HepG2 (cell line): Measurements from ENCODE around the gene SPSB2. TPM values are rescaled to one million over a fixed set of nuclear protein-coding genes. Genes with fewer than 3 reads are reported as not detected.
A peak's percentile ranks its signal among the peaks of the same experiment; 100 is the strongest.

Source experiments
- ATAC-seq: fragments of 200-7000 bp; cut with Tn5 transposase; 3 replicates; pipeline ENCODE4 v1.9.1; 2020; ENCODE audit warnings: mild to moderate bottlenecking, moderate library complexity
- BruUV-seq: library from RNA; stranded (reverse); fragments of 400-500 nt; replicated peaks from 2 replicates; lab custom pipeline; 2021; lab: Mats Ljungman, UMichigan
- CTCF ChIA-PET: fragments of 300-600 bp; formaldehyde crosslinking; extraction: SDS; loops from one replicate; lab custom pipeline; 2021; ENCODE audit warnings: low total read pairs, inconsistent platforms, low intra/inter-chr PET ratio; lab: Yijun Ruan, JAX
- POLR2A ChIA-PET: fragments of 350-600 bp; sonication (Branson Sonifier 250); formaldehyde crosslinking; loops from one replicate; lab custom pipeline; 2020; ENCODE audit warnings: antibody characterized with exemption, inconsistent platforms; lab: Yijun Ruan, JAX
- DNase-seq: peaks from one replicate; pipeline ENCODE4 v3.0.0-alpha.2; 2015; ENCODE audit warnings: low spot score
- FAIRE-seq: peaks from 3 replicates; lab custom pipeline; 2011; peaks lifted over from hg19 to GRCh38; lab: Jason Lieb, UNC
- H2AFZ ChIP-seq: one replicate; pipeline ENCODE4 v1.6.1; 2011; ENCODE audit warnings: low read length, inconsistent platforms
- H3K27ac ChIP-seq: fragments of 300-600 bp; 3 replicates; pipeline ENCODE4 v1.8.0; 2011; ENCODE audit warnings: mixed run types, mild to moderate bottlenecking, mixed read lengths, low read length, inconsistent platforms; ENCODE audit not compliant: insufficient read depth; ENCODE audit errors: extremely low read length
- H3K27me3 ChIP-seq, 2 experiments: fragments of 200-600 bp in 1 of 2; 2 replicates in 1 of 2; 3 replicates in 1 of 2; pipeline versions ENCODE4 v1.6.0 to v1.8.0; 2011; ENCODE audit warnings: low read length in 2 of 2, mild to moderate bottlenecking in 2 of 2, moderate library complexity in 2 of 2, inconsistent platforms in 1 of 2; ENCODE audit not compliant: insufficient read depth in 2 of 2, control insufficient read depth in 1 of 2
- H3K36me3 ChIP-seq, 2 experiments: fragments of 200-600 bp in 1 of 2; replicated peaks in 1 of 2; 2 replicates in 1 of 2; 3 replicates in 1 of 2; pipeline versions ENCODE4 v1.5.1 to v1.8.0; 2011; ENCODE audit warnings: low read length in 2 of 2, inconsistent platforms in 1 of 2; ENCODE audit not compliant: insufficient read depth in 2 of 2, control insufficient read depth in 1 of 2
- H3K4me1 ChIP-seq: 2 replicates; pipeline ENCODE4 v1.5.1; 2012; ENCODE audit warnings: low read length, inconsistent platforms; ENCODE audit not compliant: insufficient read depth
- H3K4me2 ChIP-seq: 2 replicates; pipeline ENCODE4 v1.6.0; 2011; ENCODE audit warnings: low read depth, low read length, inconsistent platforms
- H3K4me3 ChIP-seq, 3 experiments: fragments of 200-600 bp in 1 of 3; sonication (generic), shearing (Covaris generic) in 1 of 3; replicated peaks in 1 of 3; 2 replicates each; pipeline ENCODE4 v1.5.1; 2011 to 2016; ENCODE audit warnings: low read length in 3 of 3, inconsistent platforms in 2 of 3, low read depth in 2 of 3, mild to moderate bottlenecking in 2 of 3, control low read depth in 1 of 3, mixed read lengths in 1 of 3; ENCODE audit not compliant: insufficient read depth in 1 of 3
- H3K79me2 ChIP-seq: one replicate; pipeline ENCODE4 v1.6.1; 2011; ENCODE audit warnings: low read length, inconsistent platforms; ENCODE audit not compliant: insufficient read depth
- H3K9ac ChIP-seq: 2 replicates; pipeline ENCODE4 v1.6.0; 2011; ENCODE audit warnings: mild to moderate bottlenecking, low read depth, low read length, inconsistent platforms; ENCODE audit not compliant: insufficient read depth
- H3K9me3 ChIP-seq: 2 replicates; pipeline ENCODE4 v1.5.1; 2012; ENCODE audit warnings: mild to moderate bottlenecking, low read length
- H4K20me1 ChIP-seq: 2 replicates; pipeline ENCODE4 v1.6.0; 2011; ENCODE audit warnings: inconsistent platforms, mild to moderate bottlenecking, low read length, moderate library complexity; ENCODE audit not compliant: insufficient read depth
- AGO2 ChIP-seq: fragments of 200-400 bp; formaldehyde crosslinking; optimal IDR thresholded peaks from 2 replicates; pipeline ENCODE3; 2017; ENCODE audit warnings: mild to moderate bottlenecking, low read depth, low read length, moderate library complexity
- ZNF282 ChIP-seq: fragments of 450-650 bp; IDR thresholded peaks from 2 replicates; pipeline ENCODE4 v1.6.1; 2018; ENCODE audit not compliant: partially characterized antibody
- WGBS: methylation state at CpG from one replicate; pipeline ENCODE4 v1.1.6; 2017; ENCODE audit warnings: low lambda C conversion rate; 5-methylcytosine and 5-hydroxymethylcytosine counted together
- in situ Hi-C: cut with HindIII; loops from 2 replicates; pipeline ENCODE4 v1.10.0; 2017; ENCODE audit warnings: low pct_unique_long_range_greater_than_20kb; ENCODE audit not compliant: extremely low pct_ligation_motif_present
- intact Hi-C: fragments of 100-400 bp; cut with micrococcal nuclease; formaldehyde crosslinking; loops from one replicate; pipeline ENCODE4 v1.10.0; 2022; ENCODE audit not compliant: unreplicated experiment
- polyA plus RNA-seq, 8 experiments: library from polyadenylated mRNA; depleted of rRNA in 3 of 8; stranded (reverse) in 7 of 8; unstranded in 1 of 8; fragments of >200 nt; fragmentation: Illumina TruSeq in 4 of 8; extraction: Trizol in 4 of 8; gene quantifications; 2 replicates each; pipeline versions ENCODE4 v1.2.1 to v1.2.3, GENCODE V29; 2011 to 2016; ENCODE audit warnings: low read depth in 4 of 8, missing spikeins in 1 of 8, mixed read lengths in 1 of 8; ENCODE audit not compliant: insufficient read depth in 1 of 8
- total RNA-seq, 5 experiments: library from RNA; depleted of rRNA; stranded (reverse); fragments of >200 nt; fragmentation: Illumina TruSeq; extraction: Trizol; gene quantifications; 2 replicates each; pipeline ENCODE4 v1.2.3, GENCODE V29; 2016; ENCODE audit warnings: low read depth in 1 of 5
- TF ChIP-seq, protein P1 (sequence below): sonication (generic); formaldehyde crosslinking; IDR thresholded peaks from 2 replicates; pipeline ENCODE4 v1.5.0; 2020; ENCODE audit warnings: mild to moderate bottlenecking, missing genetic modification reagents

Gene SPSB2
- total and polyA plus RNA-seq, 2 of the 13 experiments (the other 11 are each of a cell fraction or from before 2014, with no cell fraction given) = 2.0 to 6.2 TPM

DNA sequence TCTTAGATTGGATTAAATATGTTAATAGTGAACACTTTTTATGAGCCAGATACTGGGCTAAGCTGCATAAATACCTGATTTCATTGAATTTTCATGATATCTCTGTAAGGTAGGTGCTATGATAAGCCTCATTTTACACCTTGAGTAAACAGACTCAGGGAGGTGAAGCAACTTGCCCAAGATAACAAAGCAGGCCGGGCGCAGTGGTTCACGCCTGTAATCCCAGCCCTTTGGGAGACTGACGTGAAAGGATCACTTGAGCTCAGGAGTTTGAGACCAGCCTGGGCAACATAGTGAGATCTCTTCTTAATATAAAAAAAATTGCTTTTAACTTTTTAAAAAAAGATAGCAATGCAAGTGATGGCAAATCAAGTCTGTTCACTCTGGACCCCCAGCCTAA lies 31.0 kb downstream of the SPSB2 start:
- Histone ChIP-seq H4K20me1 (no peaks in the 10 kb centered on the region), H3K4me1 (no peaks in the 10 kb centered on the region), H2AFZ (no peak overlapping the region), H3K27me3 (no peaks in the 10 kb centered on the region), H3K9ac (no peak overlapping the region), H3K36me3 (peaks cover 15 to 25% of the 10 kb centered on the region in 2 experiments; a peak in 4 of 5 replicates), H3K9me3 (no peaks in the 10 kb centered on the region)
- 91% methylated on average over 4 of the region's 4 CpGs for WGBS
- no peak for FAIRE-seq
- in situ Hi-C loops = no loop called here
- no peak for ATAC-seq
- BruUV-seq = no TSS peak
- TF ChIP-seq ZNF282 = no peak
- TF ChIP-seq, all 625 proteins: peak for 0
- H3K27ac ChIP-seq = no peak overlapping the region
- intact Hi-C loops = no loop called here
- no peak overlapping the region for H3K4me3 ChIP-seq
- DNase-seq = no peak
- no peaks in the 10 kb centered on the region for H3K79me2 ChIP-seq
- ChIA-PET CTCF (no interaction called here), POLR2A (no interaction called here)
- no peak overlapping the region for H3K4me2 ChIP-seq

- DNase-seq (no peak), ATAC-seq (no peak), FAIRE-seq (no peak)
- Histone ChIP-seq H4K20me1 (no peaks in the 10 kb centered on the region), H2AFZ (no peak within 1 kb of the TSS), H3K9ac (no peak within 1 kb of the TSS), H3K4me3 (no peak within 1 kb of the TSS), H3K27me3 (no peaks in the 10 kb centered on the region), H3K9me3 (no peaks in the 10 kb centered on the region), H3K36me3 (peaks cover 13 to 27% of the 10 kb centered on the region in 2 experiments; a peak in 4 of 5 replicates), H3K4me2 (no peak within 1 kb of the TSS), H3K79me2 (no peaks in the 10 kb centered on the region), H3K4me1 (no peaks in the 10 kb centered on the region), H3K27ac (no peak within 1 kb of the TSS)
- intact Hi-C loops = no loop called here
- peak; percentile 60 for TF ChIP-seq AGO2
- TF ChIP-seq, protein P1, sequence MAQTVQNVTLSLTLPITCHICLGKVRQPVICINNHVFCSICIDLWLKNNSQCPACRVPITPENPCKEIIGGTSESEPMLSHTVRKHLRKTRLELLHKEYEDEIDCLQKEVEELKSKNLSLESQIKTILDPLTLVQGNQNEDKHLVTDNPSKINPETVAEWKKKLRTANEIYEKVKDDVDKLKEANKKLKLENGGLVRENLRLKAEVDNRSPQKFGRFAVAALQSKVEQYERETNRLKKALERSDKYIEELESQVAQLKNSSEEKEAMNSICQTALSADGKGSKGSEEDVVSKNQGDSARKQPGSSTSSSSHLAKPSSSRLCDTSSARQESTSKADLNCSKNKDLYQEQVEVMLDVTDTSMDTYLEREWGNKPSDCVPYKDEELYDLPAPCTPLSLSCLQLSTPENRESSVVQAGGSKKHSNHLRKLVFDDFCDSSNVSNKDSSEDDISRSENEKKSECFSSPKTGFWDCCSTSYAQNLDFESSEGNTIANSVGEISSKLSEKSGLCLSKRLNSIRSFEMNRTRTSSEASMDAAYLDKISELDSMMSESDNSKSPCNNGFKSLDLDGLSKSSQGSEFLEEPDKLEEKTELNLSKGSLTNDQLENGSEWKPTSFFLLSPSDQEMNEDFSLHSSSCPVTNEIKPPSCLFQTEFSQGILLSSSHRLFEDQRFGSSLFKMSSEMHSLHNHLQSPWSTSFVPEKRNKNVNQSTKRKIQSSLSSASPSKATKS (CRISPR knock-in tag) = no peak
- CTCF ChIA-PET = no interaction called here
- POLR2A ChIA-PET = interaction anchor here (2.7 kb wide), 1 partner anchor 11 kb away, joined by 17 read pairs; the partner anchor contains the start of genes CDCA3 and USP5
- 91% methylated on average over 21 of the region's 24 CpGs for whole genome bisulfite sequencing
- in situ Hi-C loops = no loop called here
- BruUV-seq = no TSS peak
Measured at GRCh38 chr12:6840761-6841515, 32.2 kb downstream of the SPSB2 start, which contains the start of gene GNB3. Gene GNB3 (plus strand): TSS chr12:6840925. CDS start chr12:6841288, 363 bp downstream.
